ENCODE results near the gene ICE2. TPM values are rescaled to one million over a fixed set of nuclear protein-coding genes. Genes with fewer than 3 reads are reported as not detected.

The ICE2 gene
- total and polyA plus RNA-seq, 2 of the 8 experiments (the other 6 are each of a cell fraction or from before 2014, with no cell fraction given) = 40.0 to 87.3 TPM

- TF ChIP-seq KDM4A (IDR thresholded peaks at IDR 0.05; ENCODE audit: low read depth, low read length, severe bottlenecking) (no peak), SIX5 (IDR thresholded peaks at IDR 0.05; ENCODE audit: low read depth, low read length) (no peak), POLR2AphosphoS5 (IDR thresholded peaks at IDR 0.05; ENCODE audit: low read depth, low read length) (no peak), PHF8 (conservative IDR thresholded peaks at IDR 0.05; ENCODE audit: low read depth, low read length) (no peak), TEAD4 (IDR thresholded peaks at IDR 0.05; ENCODE audit: low read depth, low read length) (no peak), GTF2F1 (IDR thresholded peaks at IDR 0.05; ENCODE audit: borderline replicate concordance, low read depth, low read length) (no peak)
- TF ChIP-seq, protein P1, sequence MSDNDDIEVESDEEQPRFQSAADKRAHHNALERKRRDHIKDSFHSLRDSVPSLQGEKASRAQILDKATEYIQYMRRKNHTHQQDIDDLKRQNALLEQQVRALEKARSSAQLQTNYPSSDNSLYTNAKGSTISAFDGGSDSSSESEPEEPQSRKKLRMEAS (IDR thresholded peaks at IDR 0.05) = no peak
- no peak overlapping the region for H3K4me3 ChIP-seq (ENCODE audit: extremely low read depth in 1 of 4, insufficient read depth in 2 of 4, low read depth in 3 of 4, low read length in 4 of 4)
- H2BK20ac ChIP-seq (ENCODE audit: low read length) = no peak overlapping the region
- H3K4me1 ChIP-seq (replicated peaks in 1 of 4; ENCODE audit: control insufficient read depth in 3 of 4, insufficient read depth in 4 of 4, low read length in 3 of 4) = peaks cover 2 to 8% (median 5%) of the 10 kb centered on the region in 4 experiments; a peak in 6 of 7 replicates
- FAIRE-seq (no peak), DNase-seq (ENCODE audit: low read depth in 1 of 2, low spot score in 2 of 2) (no peak)
- no peak overlapping the region for H2BK15ac ChIP-seq (ENCODE audit: low read length)
- no peak overlapping the region for H3K18ac ChIP-seq (ENCODE audit: extremely low read depth, low read length)
- H3K23me2 ChIP-seq (ENCODE audit: low read depth, low read length) = no peaks in the 10 kb centered on the region
- 88% methylated on average over 1 of the region's 1 CpG; no CpG with 5 or more reads in 1 of the 2 experiments for WGBS, 2 experiments (ENCODE audit: extremely low coverage in 1 of 2, insufficient coverage in 1 of 2, insufficient read length in 1 of 2, insufficient replicate concordance in 2 of 2, low coverage in 1 of 2, low lambda C conversion rate in 2 of 2, missing lambda C conversion rate in 1 of 2)
- H4K20me1 ChIP-seq (replicated peaks in 1 of 2; ENCODE audit: control insufficient read depth in 1 of 2, insufficient read depth in 2 of 2, low read length in 2 of 2) = peaks cover 0 to 1% of the 10 kb centered on the region in 2 experiments
- H3K56ac ChIP-seq (replicated peaks; ENCODE audit: insufficient read length, low read depth, low read length) = no peak overlapping the region
- no peak overlapping the region for H3K9ac ChIP-seq (replicated peaks in 1 of 4; ENCODE audit: extremely low read depth in 1 of 4, low read depth in 3 of 4, low read length in 3 of 4)
- ChIA-PET POLR2A (ENCODE audit: partially characterized antibody) (no interaction called here), CTCF (ENCODE audit: partially characterized antibody) (no interaction called here)
- H2BK120ac ChIP-seq (replicated peaks; ENCODE audit: low read depth, low read length) = no peak overlapping the region
- no peak overlapping the region for H2BK12ac ChIP-seq (ENCODE audit: low read depth, low read length)
- H3K4ac ChIP-seq (replicated peaks; ENCODE audit: insufficient read length, low read depth, low read length) = no peak overlapping the region
- H4K8ac ChIP-seq (ENCODE audit: extremely low read depth, insufficient read depth, low read length) = no peak overlapping the region
- no peak overlapping the region for H4K91ac ChIP-seq (replicated peaks; ENCODE audit: insufficient read length, low read length)
- H3K27ac ChIP-seq (ENCODE audit: low read depth, low read length) = no peak overlapping the region
- H3K23ac ChIP-seq (ENCODE audit: insufficient read length) = no peak overlapping the region
- no peak overlapping the region for H4K5ac ChIP-seq (ENCODE audit: insufficient read length, low read depth, low read length)
- H3K4me2 ChIP-seq (ENCODE audit: insufficient read depth in 1 of 2, low read depth in 2 of 2, low read length in 2 of 2) = no peak overlapping the region
- no peak overlapping the region for H3K14ac ChIP-seq (ENCODE audit: insufficient read length)
- H2AFZ ChIP-seq (ENCODE audit: low read length) = no peak overlapping the region
- H3K9me3 ChIP-seq (ENCODE audit: insufficient read depth in 2 of 2, low read depth in 1 of 2, low read length in 1 of 2) = no peaks in the 10 kb centered on the region
- H2AK5ac ChIP-seq (ENCODE audit: low read depth, low read length) = no peak overlapping the region
- H3K79me2 ChIP-seq (ENCODE audit: control insufficient read depth in 1 of 2, insufficient read depth in 2 of 2, low read length in 2 of 2) = no peaks in the 10 kb centered on the region
- peaks cover 0 to 15% (median 2%) of the 10 kb centered on the region in 4 experiments; a peak in 5 of 8 replicates for H3K36me3 ChIP-seq (ENCODE audit: control insufficient read depth in 2 of 4, insufficient read depth in 4 of 4, low read length in 3 of 4)
- H3K79me1 ChIP-seq (ENCODE audit: low read depth, low read length) = no peaks in the 10 kb centered on the region
- no peaks in the 10 kb centered on the region for H3K27me3 ChIP-seq (replicated peaks in 1 of 4; ENCODE audit: control insufficient read depth in 3 of 4, extremely low read depth in 1 of 4, insufficient read depth in 3 of 4, low read length in 3 of 4)
- no peak overlapping the region for H2BK5ac ChIP-seq (ENCODE audit: low read depth, low read length)
Observed at GRCh38 chr15:60379185-60379524, 99.8 kb downstream of the ICE2 start.

All from H1 (cell line).